WTC11 (cell line): ENCODE data around the gene BLID. TPM values are rescaled to one million over a fixed set of nuclear protein-coding genes. Genes with fewer than 3 reads are reported as not detected.

Experiments used
- ATAC-seq: fragments of 200-7000 bp; cut with Tn5 transposase; 2 replicates; pipeline ENCODE4 v1.10.0; 2021; ENCODE audit warnings: mild to moderate bottlenecking, moderate library complexity
- CTCF ChIA-PET: fragments of 300-600 bp; sonication (Branson Sonifier 250); formaldehyde crosslinking; loops from one replicate; lab custom pipeline; 2021; ENCODE audit warnings: antibody characterized with exemption; lab: Charles Lee
- POLR2A ChIA-PET: fragments of 350-600 bp; sonication (Branson Sonifier 250); formaldehyde crosslinking; loops from one replicate; lab custom pipeline; 2021; ENCODE audit warnings: antibody characterized with exemption; lab: Charles Lee
- DNase-seq: peaks from one replicate; pipeline ENCODE4 v3.0.0; 2021; ENCODE audit warnings: low spot score
- H3K27ac Mint-ChIP-seq: 2 replicates; pipeline ENCODE4 v1.8.0; 2021; ENCODE audit warnings: mixed read lengths
- H3K27me3 Mint-ChIP-seq: 2 replicates; pipeline ENCODE4 v1.8.0; 2021; ENCODE audit warnings: low read depth, mild to moderate bottlenecking, moderate library complexity, mixed read lengths
- H3K36me3 Mint-ChIP-seq: 2 replicates; pipeline ENCODE4 v1.8.0; 2021; ENCODE audit warnings: mixed read lengths
- H3K4me1 Mint-ChIP-seq: 2 replicates; pipeline ENCODE4 v1.8.0; 2022; ENCODE audit warnings: mixed read lengths
- H3K4me3 Mint-ChIP-seq: 2 replicates; pipeline ENCODE4 v1.8.0; 2021; ENCODE audit warnings: mild to moderate bottlenecking, moderate library complexity, mixed read lengths
- H3K9me3 Mint-ChIP-seq: 2 replicates; pipeline ENCODE4 v1.8.0; 2021; ENCODE audit warnings: mixed read lengths
- CREM ChIP-seq: sonication (generic); formaldehyde crosslinking; IDR thresholded peaks from 2 replicates; pipeline ENCODE4 v1.8.1; 2022; ENCODE audit warnings: mild to moderate bottlenecking, missing genetic modification reagents, moderate library complexity
- ETV6 ChIP-seq: sonication (generic); formaldehyde crosslinking; IDR thresholded peaks from 2 replicates; pipeline ENCODE4 v1.8.1; 2022; ENCODE audit warnings: mild to moderate bottlenecking, missing genetic modification reagents
- FOXJ3 ChIP-seq: sonication (generic); formaldehyde crosslinking; IDR thresholded peaks from 2 replicates; pipeline ENCODE4 v1.9.0; 2021; ENCODE audit warnings: missing genetic modification reagents, mild to moderate bottlenecking, borderline replicate concordance
- FOXK1 ChIP-seq: sonication (generic); formaldehyde crosslinking; IDR thresholded peaks from 2 replicates; pipeline ENCODE4 v1.8.0; 2022; ENCODE audit warnings: mild to moderate bottlenecking, moderate library complexity, missing genetic modification reagents
- FOXP1 ChIP-seq: sonication (generic); formaldehyde crosslinking; IDR thresholded peaks from 2 replicates; pipeline ENCODE4 v1.8.0; 2022; ENCODE audit warnings: missing genetic modification reagents, mild to moderate bottlenecking, moderate library complexity, borderline replicate concordance
- IRF2 ChIP-seq: sonication (generic); formaldehyde crosslinking; IDR thresholded peaks from 2 replicates; pipeline ENCODE4 v1.8.0; 2022; ENCODE audit warnings: low read depth, missing genetic modification reagents, borderline replicate concordance
- NFE2L1 ChIP-seq: sonication (generic); formaldehyde crosslinking; IDR thresholded peaks from 2 replicates; pipeline ENCODE4 v1.8.1; 2023; ENCODE audit warnings: missing genetic modification reagents
- NR1H2 ChIP-seq: sonication (generic); formaldehyde crosslinking; IDR thresholded peaks from 2 replicates; pipeline ENCODE4 v1.9.0; 2021; ENCODE audit warnings: mild to moderate bottlenecking, moderate library complexity, missing genetic modification reagents
- NR3C1 ChIP-seq: sonication (generic); formaldehyde crosslinking; conservative IDR thresholded peaks from 2 replicates; pipeline ENCODE4 v1.8.1; 2023; ENCODE audit warnings: low read depth, mild to moderate bottlenecking, missing genetic modification reagents
- OVOL2 ChIP-seq: fragments of 250-450 bp; sonication (Bioruptor Pico); IDR thresholded peaks from 2 replicates; pipeline ENCODE4 v1.9.0; 2021; ENCODE audit warnings: mild to moderate bottlenecking, borderline replicate concordance
- SMAD3 ChIP-seq: sonication (generic); formaldehyde crosslinking; IDR thresholded peaks from 2 replicates; pipeline ENCODE4 v1.8.0; 2022; ENCODE audit warnings: missing genetic modification reagents, mild to moderate bottlenecking, borderline replicate concordance
- SP1 ChIP-seq: sonication (generic); formaldehyde crosslinking; conservative IDR thresholded peaks from 2 replicates; pipeline ENCODE4 v1.8.1; 2022; ENCODE audit warnings: missing genetic modification reagents
- STAT6 ChIP-seq: sonication (generic); formaldehyde crosslinking; conservative IDR thresholded peaks from 2 replicates; pipeline ENCODE4 v1.8.1; 2023; ENCODE audit warnings: mild to moderate bottlenecking, low read depth, missing genetic modification reagents, moderate library complexity
- ZBTB21 ChIP-seq: sonication (generic); formaldehyde crosslinking; IDR thresholded peaks from 2 replicates; pipeline ENCODE4 v1.8.1; 2023; ENCODE audit warnings: mild to moderate bottlenecking, missing genetic modification reagents, borderline replicate concordance
- ZBTB43 ChIP-seq: sonication (generic); formaldehyde crosslinking; IDR thresholded peaks from 2 replicates; pipeline ENCODE4 v1.8.1; 2023; ENCODE audit warnings: mild to moderate bottlenecking, missing genetic modification reagents
- ZNF121 ChIP-seq: sonication (generic); formaldehyde crosslinking; IDR thresholded peaks from 2 replicates; pipeline ENCODE4 v1.8.0; 2023; ENCODE audit warnings: missing genetic modification reagents
- ZNF317 ChIP-seq: sonication (generic); formaldehyde crosslinking; IDR thresholded peaks from 2 replicates; pipeline ENCODE4 v1.8.1; 2023; ENCODE audit warnings: low read depth, mild to moderate bottlenecking, moderate library complexity, missing genetic modification reagents, borderline replicate concordance
- ZNF396 ChIP-seq: fragments of 250-450 bp; sonication (Bioruptor Pico); IDR thresholded peaks from 2 replicates; pipeline ENCODE4 v1.8.0; 2021; ENCODE audit warnings: mild to moderate bottlenecking, moderate library complexity, borderline replicate concordance
- ZNF416 ChIP-seq: fragments of 250-450 bp; sonication (Bioruptor Pico); IDR thresholded peaks from 2 replicates; pipeline ENCODE4 v1.9.0; 2021; ENCODE audit warnings: mild to moderate bottlenecking, inconsistent platforms
- total RNA-seq: library from RNA; stranded (reverse); gene quantifications from 3 replicates; pipeline ENCODE4 v1.2.3, GENCODE V29; 2021
- TF ChIP-seq, protein P1 (sequence below): sonication (generic); formaldehyde crosslinking; IDR thresholded peaks from 2 replicates; pipeline ENCODE4 v1.8.0; 2022; ENCODE audit warnings: mild to moderate bottlenecking, missing genetic modification reagents
- TF ChIP-seq, protein P2 (sequence below): sonication (generic); formaldehyde crosslinking; conservative IDR thresholded peaks from 2 replicates; pipeline ENCODE4 v1.8.1; 2022; ENCODE audit warnings: mild to moderate bottlenecking, missing genetic modification reagents

Gene BLID
- total RNA-seq, 1 experiment from 2014 or later, result not detected

- TF ChIP-seq STAT6 (CRISPR knock-in tag) (no peak), ZNF396 (no peak), ZNF416 (CRISPR knock-in tag) (no peak), ETV6 (CRISPR knock-in tag) (no peak), CREM (no peak), OVOL2 (CRISPR knock-in tag) (no peak), FOXJ3 (CRISPR knock-in tag) (no peak), NFE2L1 (CRISPR knock-in tag) (no peak)
Measured at GRCh38 chr11:122123263-122123929, 7.4 kb upstream of the BLID start (continued).

- no peaks in the 10 kb centered on the region for H3K4me1 Mint-ChIP-seq
- POLR2A ChIA-PET, result no interaction called here
- no peak for DNase-seq
- H3K27me3 Mint-ChIP-seq, result no peaks in the 10 kb centered on the region; the same call in 1 of the 2 replicates
- TF ChIP-seq NR3C1 (CRISPR knock-in tag), result no peak
- no peak for TF ChIP-seq ZNF121
- TF ChIP-seq NR1H2 (CRISPR knock-in tag), result no peak
- TF ChIP-seq ZNF317 (CRISPR knock-in tag), result no peak
- TF ChIP-seq ZNF396, result no peak
- no peak for TF ChIP-seq FOXK1 (CRISPR knock-in tag)
- TF ChIP-seq, protein P1, sequence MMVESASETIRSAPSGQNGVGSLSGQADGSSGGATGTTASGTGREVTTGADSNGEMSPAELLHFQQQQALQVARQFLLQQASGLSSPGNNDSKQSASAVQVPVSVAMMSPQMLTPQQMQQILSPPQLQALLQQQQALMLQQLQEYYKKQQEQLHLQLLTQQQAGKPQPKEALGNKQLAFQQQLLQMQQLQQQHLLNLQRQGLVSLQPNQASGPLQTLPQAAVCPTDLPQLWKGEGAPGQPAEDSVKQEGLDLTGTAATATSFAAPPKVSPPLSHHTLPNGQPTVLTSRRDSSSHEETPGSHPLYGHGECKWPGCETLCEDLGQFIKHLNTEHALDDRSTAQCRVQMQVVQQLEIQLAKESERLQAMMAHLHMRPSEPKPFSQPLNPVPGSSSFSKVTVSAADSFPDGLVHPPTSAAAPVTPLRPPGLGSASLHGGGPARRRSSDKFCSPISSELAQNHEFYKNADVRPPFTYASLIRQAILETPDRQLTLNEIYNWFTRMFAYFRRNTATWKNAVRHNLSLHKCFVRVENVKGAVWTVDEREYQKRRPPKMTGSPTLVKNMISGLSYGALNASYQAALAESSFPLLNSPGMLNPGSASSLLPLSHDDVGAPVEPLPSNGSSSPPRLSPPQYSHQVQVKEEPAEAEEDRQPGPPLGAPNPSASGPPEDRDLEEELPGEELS (CRISPR knock-in tag), result no peak
- no peak for TF ChIP-seq ZBTB21 (CRISPR knock-in tag)
- TF ChIP-seq, all 79 proteins: peak for 0
- H3K36me3 Mint-ChIP-seq, result no peaks in the 10 kb centered on the region
- ATAC-seq, result no peak
- no peaks in the 10 kb centered on the region for H3K9me3 Mint-ChIP-seq
- no peak overlapping the region for H3K27ac Mint-ChIP-seq
- H3K4me3 Mint-ChIP-seq, result no peak overlapping the region
- CTCF ChIA-PET, result no interaction called here
Measured at GRCh38 chr11:122122179-122122578, 6.2 kb upstream of the BLID start.

DNA sequence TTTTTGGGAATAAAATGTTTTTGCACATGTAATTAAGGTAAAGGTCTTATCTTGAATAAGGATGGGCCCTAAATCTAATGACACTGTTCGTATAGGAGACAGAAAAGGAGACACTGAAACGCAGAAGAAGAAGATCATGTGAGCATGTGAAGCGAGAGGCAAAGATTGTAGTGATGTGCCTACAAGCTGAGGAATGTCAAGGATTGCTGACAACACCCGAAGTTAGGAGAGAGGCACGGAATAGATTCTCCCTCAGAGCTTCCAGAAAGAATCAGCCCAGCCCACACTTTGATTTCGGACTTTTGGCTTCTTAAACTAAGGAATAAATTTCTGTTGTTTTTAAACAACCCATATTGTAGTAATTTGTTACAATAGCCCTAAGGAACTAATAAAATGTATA lies 4.1 kb upstream of the BLID start:
- Mint-ChIP-seq H3K36me3 (no peaks in the 10 kb centered on the region), H3K4me1 (peaks cover 12% of the 10 kb centered on the region), H3K27ac (no peak overlapping the region), H3K9me3 (no peaks in the 10 kb centered on the region)
- CTCF ChIA-PET, result interaction anchor here (1.3 kb wide), 1 partner anchor 12 kb away, joined by 5 read pairs; no protein-coding TSS in a partner anchor
- POLR2A ChIA-PET, result no interaction called here
- TF ChIP-seq SMAD3 (CRISPR knock-in tag) (no peak), FOXK1 (CRISPR knock-in tag) (no peak), ZNF121 (no peak), ZBTB43 (no peak), SP1 (CRISPR knock-in tag) (no peak), IRF2 (no peak), OVOL2 (CRISPR knock-in tag) (no peak), FOXP1 (CRISPR knock-in tag) (no peak), CREM (no peak), ZNF396 (no peak)
- TF ChIP-seq, protein P2, sequence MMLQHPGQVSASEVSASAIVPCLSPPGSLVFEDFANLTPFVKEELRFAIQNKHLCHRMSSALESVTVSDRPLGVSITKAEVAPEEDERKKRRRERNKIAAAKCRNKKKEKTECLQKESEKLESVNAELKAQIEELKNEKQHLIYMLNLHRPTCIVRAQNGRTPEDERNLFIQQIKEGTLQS (CRISPR knock-in tag), result no peak
- TF ChIP-seq, all 79 proteins: peak for 0
- Mint-ChIP-seq H3K4me3 (no peak overlapping the region), H3K27me3 (no peaks in the 10 kb centered on the region; the same call in 1 of the 2 replicates)
- ATAC-seq (no peak), DNase-seq (no peak)
